Measurements from ENCODE around the gene STARD10.
"Not testable (repeated sequence)": the region's sequence is repeated elsewhere in the genome, so short reads cannot be mapped to it uniquely, and the experiment has no call there.

The STARD10 gene

GRCh38 chr11:72826191-72826941, 32.5 kb upstream of the STARD10 start:
- DNase-seq (ENCODE audit: low read depth): no peak

DNA sequence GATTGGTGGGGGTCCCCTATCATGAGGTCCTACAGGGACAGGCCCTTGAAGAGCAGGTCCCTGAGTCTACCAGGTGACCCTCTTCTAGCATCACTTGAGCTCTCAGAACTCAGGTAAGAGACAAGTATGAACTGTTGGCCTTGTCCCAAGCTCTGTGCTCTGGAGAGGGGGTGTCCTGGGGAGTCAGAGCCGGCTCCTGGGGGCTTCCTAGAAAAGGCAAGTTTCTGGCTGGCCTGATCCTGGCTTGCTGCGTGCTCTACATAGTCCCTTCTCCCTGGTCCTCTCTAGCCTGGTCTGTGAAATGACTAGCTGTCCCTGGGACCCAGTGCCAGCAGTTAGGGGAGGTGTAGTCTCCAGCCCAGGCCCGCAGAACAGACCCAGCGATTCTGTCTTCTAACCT, 31.8 kb upstream of the STARD10 start:
- no peak for DNase-seq (ENCODE audit: low read depth)

GRCh38 chr11:72824811-72825505, 31.1 kb upstream of the STARD10 start:
- DNase-seq (ENCODE audit: low read depth): no peak

GRCh38 chr11:72824020-72824419, 30.2 kb upstream of the STARD10 start:
- DNase-seq (ENCODE audit: low read depth): no peak

- no peak for DNase-seq (ENCODE audit: low read depth)
Measured at GRCh38 chr11:72823105-72823804, 29.4 kb upstream of the STARD10 start.

DNA sequence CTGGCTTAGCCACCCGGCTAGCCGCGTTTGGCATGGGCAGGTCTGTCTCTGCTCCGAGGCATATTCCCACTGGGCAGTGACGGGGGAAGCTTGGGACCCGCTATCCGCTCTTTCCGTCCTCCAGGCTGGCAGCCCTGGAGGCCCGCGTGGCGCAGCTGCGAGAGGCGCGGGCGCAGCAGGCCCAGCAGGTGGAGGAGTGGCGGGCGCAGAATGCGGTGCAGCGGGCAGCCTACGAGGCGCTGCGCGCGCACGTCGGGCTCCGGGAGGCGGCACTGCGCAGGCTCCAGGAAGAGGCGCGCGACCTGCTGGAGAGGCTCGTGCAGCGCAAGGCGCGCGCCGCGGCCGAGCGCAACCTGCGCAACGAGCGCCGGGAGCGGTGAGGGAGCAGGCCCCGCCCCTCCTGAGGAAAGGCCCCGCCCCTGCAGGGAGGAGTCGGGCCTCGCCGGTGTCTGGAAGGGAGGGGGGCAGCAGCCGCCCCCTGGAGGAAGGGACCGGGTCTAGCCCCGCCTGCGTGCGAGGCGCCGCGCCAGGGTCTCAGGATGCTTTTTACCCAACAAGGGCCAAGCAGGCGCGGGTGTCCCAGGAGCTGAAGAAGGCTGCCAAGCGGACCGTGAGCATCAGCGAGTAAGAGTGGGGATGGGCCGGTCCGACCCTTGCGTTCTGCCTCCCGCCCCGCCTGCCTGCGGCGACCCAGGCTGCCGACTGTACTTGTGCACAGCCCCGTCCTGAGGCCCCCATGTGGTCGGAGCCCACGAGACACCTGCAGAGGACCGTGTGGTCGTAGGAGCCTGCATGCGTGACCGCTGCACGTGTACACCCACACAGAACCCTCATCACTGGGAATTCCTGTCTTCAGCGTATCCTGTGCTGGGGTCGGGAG, 28.3 kb upstream of the STARD10 start:
- DNase-seq (ENCODE audit: low read depth): peak; percentile 82

DNA sequence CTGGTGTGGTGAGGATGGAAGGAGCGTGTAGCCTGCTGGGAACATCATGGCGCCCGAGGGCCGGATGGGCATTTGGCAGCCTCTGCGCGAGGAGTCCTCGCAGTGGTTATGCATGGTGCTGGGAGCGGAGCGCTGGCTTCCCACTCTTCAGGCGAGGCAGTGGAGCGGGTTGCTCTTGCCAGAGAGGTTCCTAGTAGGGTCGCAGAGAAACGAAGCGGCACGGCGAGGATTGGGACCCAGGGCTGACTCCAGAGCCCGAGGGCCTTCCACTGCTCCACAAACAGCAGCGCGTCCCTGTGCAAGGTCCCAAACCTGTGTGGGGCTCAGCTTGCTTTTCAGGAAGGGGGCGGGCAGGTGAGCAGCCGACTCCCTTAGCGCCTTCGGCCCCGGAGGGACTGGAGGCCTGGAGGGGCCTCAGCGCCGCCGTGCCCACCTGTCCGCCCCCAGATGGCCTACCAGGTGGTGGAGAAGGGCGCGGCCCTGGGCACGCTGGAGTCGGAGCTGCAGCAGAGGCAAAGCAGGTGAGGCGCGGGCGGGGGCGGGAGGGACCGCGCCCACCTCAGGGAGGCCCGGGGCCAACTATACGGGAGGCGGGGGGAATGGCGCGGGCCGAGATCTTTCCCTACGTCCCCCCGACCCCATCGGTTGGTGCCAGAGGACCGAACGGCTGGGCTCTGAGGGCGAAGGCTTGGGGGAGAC, 27.5 kb upstream of the STARD10 start:
- DNase-seq (ENCODE audit: low read depth): no peak

DNA sequence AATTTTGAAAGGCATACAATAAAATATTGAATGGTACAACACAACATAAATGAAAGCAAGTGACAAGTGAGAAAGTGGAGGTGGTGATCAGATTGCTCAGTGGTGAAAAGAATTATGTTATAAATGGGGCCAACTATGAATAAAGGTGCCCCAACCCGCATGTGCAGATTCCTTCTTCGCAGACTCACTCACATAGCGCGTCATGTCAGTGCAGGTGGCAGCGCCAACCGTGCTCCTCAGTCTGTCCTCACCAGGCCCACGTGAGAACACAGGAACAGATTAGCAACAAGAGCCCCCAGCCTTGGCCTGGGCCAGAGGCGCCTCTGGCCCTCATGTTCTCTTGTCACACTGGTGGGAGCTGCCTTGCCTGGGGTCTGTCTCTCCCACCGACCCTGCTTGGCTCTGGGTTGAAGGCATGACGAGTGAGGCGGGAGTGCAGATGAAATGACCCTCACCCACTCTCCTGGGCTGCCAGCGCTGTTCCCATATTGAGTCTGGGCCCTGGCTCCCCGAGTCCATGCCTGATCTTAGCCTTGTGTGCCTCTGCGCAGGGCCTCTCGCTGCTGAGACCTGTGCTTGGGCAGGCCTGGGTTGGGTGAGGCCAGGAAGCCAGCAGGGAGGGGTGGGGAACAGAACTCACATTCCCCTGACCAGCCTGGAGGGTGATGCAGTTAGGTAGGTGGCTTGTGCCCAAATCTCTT, 26.7 kb upstream of the STARD10 start:
- no peak for DNase-seq (ENCODE audit: low read depth)

DNA sequence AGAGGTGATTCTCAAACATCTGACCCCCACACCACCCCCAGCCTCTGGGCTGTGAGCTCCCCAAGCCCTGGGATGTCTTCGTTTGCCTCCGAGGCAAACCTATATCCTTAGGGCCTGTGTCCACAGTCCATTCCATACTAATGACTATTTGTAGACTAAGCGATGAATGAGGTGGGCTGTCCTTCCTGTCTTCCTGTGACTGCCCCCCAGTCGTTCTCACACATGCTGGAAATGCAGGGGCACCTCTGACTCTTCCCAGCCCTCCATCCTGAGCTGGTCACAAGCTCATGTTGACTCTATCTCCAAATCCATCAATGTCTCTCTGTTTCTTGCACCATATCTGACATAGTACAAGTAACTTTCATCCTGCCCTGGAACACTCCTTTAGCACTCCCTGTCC, 25.1 kb upstream of the STARD10 start:
- DNase-seq (ENCODE audit: low read depth): no peak

DNA sequence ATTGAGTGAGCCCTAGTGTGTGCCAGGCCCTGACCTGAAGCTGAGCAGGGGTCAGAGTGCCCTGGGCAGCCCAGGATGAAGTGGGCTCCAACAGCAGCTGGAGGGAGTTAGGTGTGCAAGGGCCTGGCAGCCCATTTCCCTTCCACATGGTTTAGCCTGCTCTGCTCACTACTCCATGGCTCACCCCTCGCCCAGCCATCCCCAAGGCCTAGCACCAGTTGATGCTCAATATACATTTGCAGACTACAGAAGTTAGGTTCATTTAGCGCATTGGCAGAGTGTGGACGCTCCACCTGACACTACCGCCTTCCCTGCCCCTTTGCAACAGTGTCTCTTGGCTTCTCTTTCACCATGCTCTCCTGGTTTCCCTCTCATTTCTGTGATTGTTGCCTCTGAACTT, 24.1 kb upstream of the STARD10 start:
- DNase-seq (ENCODE audit: low read depth): no peak

DNA sequence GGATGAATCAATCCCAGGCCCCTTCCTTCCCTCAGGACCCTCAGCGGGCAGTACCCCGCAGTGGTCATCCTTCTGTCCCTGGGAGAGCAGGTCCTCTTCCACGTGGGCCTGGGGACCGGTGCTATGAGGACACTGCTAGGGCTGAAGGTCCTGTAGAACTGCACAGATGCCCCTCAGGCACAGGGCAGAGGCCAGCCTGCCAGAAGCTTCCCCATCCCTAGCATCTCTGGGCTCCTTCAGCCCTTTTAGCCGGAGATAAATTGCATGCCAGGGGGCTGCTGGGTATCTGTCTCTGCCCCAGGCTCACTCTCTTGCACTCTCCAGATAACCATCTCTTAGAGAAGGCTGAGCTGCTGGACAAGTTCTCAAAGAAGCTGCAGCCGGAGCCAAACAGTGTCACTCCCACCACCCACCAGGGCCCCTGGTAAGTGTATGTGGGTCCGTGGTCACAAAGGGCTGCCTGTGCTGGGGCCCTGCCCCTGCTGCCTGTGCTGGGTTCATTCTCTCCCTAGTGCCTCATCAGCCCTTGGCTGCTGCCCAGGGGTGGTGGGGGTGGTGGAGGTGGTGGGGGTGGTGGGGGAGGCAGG, 22.6 kb upstream of the STARD10 start:
- DNase-seq (ENCODE audit: low read depth): no peak

DNA sequence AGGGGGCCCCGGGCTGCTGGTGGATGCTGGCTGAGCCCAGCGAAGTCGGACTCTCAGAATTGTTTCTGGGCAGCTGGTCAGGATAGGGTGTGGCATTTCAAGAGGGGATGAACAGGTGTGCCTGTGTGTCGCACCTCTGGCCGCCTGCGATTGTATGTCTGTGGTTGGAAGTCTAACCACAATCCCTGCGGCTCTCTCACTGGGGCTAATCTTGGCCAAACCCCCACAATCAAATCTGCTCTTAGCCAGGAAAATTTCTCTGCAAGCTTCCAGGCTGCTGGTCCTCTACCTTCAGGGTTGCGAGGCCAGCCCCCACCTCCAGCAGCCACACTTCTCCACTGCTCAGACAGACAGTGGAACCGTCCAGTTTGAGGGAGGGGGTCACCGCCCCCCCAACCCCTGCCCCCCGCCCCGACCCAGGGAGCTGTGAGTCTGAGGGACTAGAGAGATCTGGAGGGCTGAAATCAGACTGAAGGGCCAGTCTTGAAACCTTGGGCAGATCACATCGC, 21.3 kb upstream of the STARD10 start:
- DNase-seq (ENCODE audit: low read depth): no peak

DNA sequence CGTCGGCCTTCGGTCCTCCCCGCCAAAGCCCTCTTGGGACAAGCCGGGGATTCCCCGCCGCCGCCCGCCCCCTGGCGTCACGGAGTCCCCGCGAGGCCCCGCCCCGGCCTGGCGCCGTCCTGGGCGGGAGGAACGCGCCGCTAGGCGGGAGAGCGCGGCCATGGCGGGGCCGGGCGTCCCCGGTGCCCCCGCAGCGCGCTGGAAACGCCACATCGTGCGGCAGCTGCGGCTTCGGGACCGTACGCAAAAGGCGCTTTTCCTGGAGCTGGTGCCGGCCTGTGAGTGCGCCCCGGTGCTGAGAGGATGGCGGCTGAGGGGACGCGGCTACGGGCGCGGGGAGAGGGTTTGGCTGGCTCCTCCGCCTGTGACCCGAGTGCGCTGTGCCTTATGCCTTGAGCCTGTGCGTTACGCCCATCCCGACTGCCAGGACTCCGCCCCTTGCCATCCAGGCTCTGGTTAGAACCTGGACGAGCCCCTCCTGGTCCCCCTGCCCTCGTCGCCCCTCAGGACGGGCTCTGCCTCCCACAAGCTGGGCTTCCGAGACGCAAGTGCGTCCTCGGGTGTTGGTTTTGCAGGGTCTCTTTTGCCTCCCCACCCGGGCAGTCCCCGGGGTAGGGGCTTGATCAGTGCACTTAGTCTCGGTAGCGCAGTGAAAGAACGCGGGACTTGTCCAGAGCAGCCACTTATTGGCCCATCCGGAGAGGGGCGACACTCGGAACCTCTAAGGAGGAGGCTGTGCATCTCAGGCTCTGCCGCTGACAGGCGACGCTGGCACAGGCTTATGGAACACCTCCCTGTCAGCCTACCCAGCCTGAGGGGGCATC, 20.7 kb upstream of the STARD10 start, which contains the start of gene ATG16L2:
Gene ATG16L2 (plus strand): TSS at position 126 of the 824 bp plus-strand sequence. CDS start 35 bp downstream, at position 161.
- peak; percentile 86 for DNase-seq (ENCODE audit: low read depth)

GRCh38 chr11:72813740-72814285, 20.0 kb upstream of the STARD10 start:
- DNase-seq (ENCODE audit: low read depth): no peak

DNA sequence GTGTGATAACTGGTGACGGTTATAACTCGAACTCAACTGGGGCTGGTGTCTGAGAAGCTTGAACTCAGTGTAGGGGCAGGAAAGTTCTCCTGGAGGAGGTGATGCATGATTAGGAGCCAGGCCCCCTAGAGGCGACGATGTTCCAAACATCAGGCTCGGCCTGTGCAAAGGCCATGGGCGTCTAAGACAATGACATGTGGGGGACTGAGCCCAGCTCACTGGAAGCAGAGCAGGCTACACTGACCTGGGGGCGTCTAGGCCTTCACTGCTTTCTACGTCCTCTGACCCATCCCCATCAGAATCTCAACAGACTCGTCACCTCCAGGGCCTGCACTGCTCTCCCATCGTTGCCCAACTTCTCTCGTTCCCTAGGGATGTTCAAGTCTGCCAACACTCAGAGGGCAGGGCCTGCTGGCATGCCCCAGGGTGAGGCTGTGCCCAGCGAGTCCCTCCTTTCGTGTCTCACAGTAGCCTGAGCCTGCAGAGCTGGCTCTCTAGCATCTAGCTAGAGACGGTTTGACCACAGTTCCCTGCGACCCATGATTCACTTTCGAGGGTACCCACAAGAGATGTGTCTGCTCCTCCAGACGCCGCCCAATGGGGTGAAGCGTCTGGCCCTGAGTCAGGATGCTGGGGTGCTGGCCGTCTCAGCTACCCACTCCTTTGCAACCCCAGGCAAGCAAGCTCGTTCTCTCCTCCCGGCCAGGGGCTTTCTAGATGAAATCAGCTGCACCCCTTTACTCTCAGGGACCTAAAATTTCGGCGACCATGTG, 19.3 kb upstream of the STARD10 start:
- DNase-seq (ENCODE audit: low read depth): peak; percentile 66

DNA sequence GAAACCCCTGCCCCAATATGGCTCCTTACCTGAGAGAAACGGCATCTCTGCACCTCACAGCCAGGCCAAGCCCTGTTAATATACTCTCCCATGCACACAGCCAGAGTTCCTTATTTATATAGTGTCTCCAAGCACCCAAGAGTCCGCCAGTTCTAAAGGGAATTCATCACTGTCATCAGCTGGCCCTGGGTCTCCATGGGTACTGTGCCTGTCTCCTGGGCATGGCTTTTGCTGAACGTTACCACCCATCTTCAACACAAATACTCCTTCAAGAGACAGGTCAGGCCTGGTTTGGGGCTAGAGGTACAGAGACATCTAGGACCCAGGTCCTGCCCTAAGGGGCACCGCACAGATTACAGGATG, 18.7 kb upstream of the STARD10 start:
- no peak for DNase-seq (ENCODE audit: low read depth)

GRCh38 chr11:72811686-72812085, 17.8 kb upstream of the STARD10 start:
- DNase-seq (ENCODE audit: low read depth): not testable (repeated sequence)

GRCh38 chr11:72808331-72808798, 14.5 kb upstream of the STARD10 start:
- DNase-seq (ENCODE audit: low read depth): no peak

Data from stimulated activated CD8-positive, alpha-beta memory T cell treated with anti-CD3 and anti-CD28 coated beads, Interleukin-4, amount 100 ng/mL, for 24 hours (primary cell).